ENCODE data around the gene TMEM252.

DNA sequence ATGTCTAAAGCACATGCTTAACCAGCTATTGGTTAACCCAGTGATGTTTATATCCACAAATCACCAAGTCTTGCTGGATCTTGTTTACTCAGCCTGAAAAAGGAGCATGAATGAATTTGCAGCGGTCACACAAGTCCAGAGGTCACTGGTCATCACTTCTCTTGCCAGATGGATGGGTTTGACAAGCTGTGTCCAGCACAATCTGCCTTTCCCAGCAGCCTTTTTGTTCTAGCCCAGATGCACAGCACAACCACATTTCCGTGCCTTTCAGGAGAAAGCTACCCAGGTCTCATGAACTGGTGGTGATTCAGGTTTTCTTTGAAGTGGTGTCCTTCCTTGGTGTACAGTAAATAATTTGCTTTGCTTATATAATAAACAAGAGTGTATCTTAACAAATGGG is 32.1 kb downstream of the TMEM252 start:
- TF ChIP-seq CTCF (IDR thresholded peaks at IDR 0.05) (no peak), EZH2 (IDR thresholded peaks at IDR 0.05) (no peak)

Data from neural progenitor cell (in vitro differentiated cells).